Stimulated activated CD8-positive, alpha-beta memory T cell treated with anti-CD3 and anti-CD28 coated beads, Interleukin-15, amount 100 ng/mL, for 4 hours (primary cell): ENCODE results near the gene MBLAC2.

Experiments used
- DNase-seq, 2 donors: peaks; one replicate each; pipeline ENCODE4 v3.0.0-alpha.2; 2020; ENCODE audit warnings: low read depth in 2 of 2

The MBLAC2 gene

DNA sequence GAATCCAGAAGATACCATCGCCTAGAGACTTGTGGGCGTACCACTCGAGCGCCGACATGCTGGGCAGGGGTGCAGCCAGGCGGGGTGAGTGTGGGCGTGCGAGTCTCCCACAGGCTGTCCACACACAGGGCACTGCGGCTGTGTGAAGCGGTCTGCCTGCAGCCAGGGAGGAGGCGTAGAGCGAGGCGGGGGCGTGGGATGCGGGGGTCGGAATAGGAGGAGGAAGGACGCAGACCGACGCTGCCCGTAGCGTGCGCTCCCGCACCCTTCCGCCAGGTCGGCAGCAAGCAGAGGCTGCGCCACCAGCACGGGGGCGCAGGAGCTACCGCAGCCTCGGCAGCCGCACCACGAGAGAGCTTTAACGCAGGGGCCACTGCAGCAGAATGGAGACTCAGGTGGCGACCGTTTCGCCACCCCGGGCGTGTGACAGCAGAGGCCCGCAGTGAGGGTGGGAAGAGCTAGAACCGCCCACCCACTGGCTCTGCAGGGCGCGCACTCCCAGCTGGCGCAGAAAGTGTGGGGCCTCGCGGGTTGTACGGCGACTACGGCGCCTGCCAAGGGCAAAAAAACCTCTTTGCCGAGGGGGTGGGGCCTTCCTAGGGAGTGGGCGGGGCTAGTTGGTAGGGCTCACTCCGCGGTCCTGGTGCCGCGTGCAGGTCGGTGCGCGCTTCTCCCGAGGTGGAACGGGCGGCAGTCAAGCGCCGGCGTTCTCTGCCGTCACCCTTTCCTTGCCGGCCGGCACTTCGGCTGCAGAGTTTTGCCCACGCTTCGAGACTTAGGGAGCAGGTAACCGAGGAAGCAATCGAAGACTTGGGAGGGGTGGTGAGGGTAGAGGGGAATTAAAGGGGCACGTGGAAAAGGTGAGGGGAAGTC is at the start of gene MBLAC2, which contains the start of gene POLR3G:
TSS of gene MBLAC2 (minus strand) at position 537 of the 873 bp plus-strand sequence. CDS start at position 58, 479 bp downstream.
TSS of gene POLR3G (plus strand) at position 630 of the 873 bp plus-strand sequence. CDS start 10,704 bp downstream, outside the sequence.
- peak; percentile 86 to 90 for DNase-seq

DNA sequence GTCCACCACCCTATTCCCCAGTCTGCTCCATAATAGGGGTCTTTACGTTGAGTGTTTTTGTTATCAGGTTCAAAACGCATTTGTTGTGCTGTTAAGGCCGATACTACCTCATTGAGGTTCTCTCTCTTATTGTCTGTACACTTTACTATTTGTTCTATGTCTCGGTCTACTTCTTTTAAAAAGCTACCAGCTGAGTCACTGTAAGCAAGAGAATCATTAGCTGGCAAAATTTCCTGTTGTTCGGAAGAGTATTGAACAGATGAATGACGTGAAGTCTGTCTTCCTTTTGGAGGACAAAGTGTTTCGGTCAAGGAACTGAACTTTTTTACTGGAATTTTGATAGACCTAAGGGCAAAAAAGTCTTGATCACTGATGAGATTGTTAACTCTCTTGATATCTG is 44.5 kb upstream of the MBLAC2 start:
- DNase-seq, result no peak

DNA sequence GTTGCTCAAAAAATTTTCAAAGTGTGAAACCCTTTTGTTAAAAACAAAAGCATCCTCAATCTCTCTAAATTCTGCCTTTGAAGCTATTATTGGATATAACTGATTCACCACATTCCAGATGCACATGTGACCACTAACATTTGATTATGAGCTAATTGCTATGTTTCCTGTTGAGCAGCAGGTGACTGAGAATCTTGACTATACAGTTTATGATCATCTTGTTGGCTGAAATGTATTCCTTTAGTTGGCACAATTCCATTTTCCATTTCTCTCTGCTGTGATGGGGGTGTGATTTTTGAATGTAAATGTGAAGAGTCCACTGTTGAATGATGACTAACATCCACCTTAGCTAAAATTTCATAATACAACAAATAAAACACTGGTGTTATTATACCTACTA is 44.1 kb upstream of the MBLAC2 start:
- DNase-seq, result no peak

DNA sequence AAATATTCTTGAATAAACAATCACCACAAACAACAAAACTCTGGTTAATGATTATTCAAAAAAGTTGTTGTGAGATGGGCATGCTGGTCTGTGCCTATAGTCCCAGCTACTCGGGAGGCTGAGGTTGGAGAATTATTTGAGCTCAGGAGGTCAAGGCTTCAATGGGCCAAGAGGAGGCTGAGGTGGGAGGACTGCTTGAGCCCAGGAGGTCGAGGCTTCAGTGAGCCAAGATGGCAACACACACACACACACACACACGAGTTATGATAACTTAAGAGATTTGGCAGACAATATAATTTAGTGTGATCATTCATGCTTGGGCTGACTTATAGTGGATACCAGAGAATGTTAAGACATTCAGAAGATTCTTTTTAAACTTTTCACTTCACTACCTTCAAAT is 39.9 kb upstream of the MBLAC2 start:
- no peak for DNase-seq

DNA sequence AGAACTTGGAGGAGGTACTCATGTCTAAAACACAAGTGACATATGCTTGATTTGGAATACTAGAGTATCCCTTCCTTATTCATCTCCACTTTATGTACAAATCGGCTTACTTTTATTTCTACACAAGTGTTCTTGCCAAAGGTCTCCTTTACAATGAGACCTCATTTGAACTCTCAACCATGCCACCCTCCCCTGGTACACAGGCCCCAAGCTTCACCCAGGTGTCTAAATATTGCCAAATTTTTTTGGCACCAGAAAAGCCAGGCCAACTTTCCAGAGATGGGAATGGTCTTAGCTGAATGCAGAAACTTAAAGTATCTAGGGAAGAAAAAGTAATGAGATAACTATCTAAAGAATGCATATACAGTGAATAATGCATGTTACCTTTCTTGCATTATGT is 35.9 kb upstream of the MBLAC2 start:
- no peak for DNase-seq

DNA sequence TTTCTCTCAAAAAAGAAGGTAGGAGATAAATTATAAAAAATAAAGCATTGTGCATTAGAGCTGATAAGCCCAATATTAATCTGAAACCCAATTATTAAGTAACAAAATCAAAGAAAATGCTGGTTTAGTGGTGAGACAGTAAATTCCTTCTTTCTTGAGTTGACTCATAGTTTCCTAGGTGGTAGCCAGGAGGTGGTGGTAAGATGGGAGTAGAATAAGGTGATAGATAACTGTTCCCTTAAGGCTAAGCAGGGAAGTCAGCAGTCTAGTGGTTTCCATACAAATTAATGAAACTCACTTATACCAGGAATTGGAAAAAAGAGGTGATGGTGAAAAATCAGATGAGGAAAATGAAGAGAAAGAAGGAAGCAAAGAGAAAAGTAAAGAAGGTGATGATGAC is 31.6 kb upstream of the MBLAC2 start:
- DNase-seq, result no peak

DNA sequence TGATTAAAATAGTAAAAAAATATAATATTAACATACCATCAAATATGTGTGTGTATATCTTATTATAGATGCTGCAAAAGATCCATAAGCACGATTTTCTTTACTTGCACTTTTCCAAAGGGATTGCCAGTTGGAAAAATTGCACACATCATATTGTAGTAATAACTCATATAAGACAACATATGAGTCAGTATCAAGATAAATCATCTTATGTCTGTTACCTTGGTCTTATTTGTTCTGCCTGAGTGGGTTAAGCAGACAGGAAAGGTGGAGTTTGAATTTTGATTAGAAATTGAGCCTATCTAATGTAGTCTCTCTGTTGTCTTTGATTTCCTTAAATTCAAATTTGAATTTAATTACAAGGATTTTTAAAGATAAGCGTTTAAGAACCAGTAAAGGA is 30.2 kb upstream of the MBLAC2 start:
- no peak for DNase-seq

DNA sequence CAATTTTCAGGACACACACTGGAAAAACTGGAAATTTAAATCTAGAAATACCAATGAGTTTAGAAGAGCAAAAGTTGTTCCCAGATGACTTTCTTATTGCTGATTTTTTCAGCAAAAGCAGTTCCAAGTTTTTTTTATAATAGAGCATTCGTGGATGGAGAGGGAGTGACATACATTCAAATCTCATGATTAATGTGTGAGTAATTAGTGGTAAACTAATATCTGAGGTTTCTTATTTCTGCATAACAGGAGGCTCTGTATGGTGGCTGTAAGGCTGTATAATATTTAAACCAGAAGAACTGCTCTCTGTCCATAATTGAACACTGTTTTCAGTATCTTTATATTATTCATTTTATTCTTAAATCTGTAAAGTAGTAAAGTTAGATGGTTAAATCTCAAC is 29.0 kb upstream of the MBLAC2 start:
- DNase-seq, result no peak

DNA sequence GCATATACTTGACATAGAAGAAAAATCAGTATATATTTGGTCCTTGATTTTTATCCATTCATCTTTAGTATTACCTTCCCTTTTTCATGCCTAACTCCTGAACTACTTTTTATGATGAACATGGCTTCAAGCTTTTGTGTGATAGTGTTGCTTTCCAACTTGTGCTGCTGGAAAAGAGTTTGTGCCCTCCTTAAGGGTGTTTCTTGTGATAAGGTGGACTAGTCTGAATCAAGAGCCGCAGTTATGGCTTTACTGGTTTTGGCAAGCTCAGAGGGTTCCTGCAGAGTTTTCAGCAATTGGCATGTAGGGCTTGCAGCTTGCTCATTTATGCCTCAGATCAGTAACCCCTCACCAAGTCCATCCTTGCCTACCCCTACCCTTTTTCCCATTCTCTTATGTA is 20.6 kb upstream of the MBLAC2 start:
- no peak for DNase-seq

DNA sequence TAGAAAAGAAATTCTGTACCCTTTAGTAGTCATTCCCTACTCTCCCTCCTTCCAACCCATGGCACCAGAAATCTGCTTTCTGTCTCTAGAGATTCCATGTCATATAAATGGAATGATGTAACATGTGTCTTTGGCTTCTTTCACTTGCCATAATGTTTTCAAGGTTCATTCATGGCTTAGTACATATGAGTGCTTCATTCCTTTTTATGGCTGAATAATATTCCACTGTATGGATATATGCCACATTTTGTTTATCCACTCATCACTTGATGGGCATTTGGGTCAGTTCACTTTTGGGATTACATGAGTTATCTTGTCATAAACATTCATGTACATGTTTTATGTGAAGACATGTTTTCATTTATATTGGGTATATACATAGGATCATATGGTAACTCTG is 19.5 kb upstream of the MBLAC2 start:
- DNase-seq, result no peak

DNA sequence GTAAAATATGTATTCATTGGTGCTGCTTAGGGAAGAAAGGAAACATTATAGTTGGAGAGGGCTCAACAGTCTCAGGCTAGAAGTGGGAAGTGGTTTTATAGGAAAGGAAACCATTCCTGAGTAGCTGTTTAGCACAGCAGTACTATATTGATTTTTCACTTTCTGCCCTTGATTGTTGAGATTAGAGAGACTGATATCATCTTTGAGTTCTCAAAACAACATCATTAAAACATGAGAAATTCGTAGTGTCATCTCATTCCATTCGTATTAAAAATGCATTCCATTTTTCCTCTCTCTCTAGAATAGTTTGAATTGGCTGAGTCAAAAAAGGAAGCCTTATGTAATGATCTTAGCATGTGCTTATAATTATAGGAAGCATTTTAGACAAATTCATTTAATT is 14.2 kb upstream of the MBLAC2 start:
- no peak for DNase-seq

DNA sequence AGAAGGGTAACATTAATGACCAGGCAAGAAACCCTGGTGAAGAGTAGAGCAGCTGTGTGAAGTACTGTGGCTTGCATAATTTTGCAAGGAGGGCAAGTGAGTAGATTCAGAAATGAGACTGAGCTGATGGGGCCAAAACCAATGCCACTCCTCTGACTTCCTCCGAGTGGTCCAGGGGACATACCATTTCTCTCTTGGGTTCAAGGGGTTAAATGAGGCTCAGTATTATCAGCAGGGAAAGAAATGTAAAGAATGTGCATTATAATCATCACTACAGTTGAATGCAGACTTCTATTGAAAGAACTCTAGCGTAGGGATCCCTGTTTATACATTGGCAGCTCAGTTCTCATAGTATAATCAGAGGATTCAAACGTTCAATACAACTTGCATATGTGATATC is 10.0 kb upstream of the MBLAC2 start:
- DNase-seq, result no peak

DNA sequence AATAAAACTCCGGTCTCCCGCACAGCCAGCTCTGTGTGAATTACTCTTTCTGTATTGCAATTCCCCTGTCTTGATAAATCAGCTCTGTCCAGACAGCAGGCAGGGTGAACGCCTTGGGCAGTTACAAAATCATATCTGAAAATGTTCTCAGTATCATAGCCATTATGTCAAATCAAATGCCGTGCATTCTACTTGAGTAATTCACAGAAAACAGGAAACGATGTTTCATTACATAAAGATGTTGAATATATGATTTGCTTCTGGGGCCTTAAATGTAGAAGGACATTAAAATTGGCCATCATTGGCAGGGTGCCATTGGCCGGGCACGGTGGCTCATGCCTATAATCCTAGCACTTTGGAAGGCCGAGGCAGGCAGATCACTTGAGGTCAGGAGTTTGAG is 8.6 kb upstream of the MBLAC2 start:
- no peak for DNase-seq

DNA sequence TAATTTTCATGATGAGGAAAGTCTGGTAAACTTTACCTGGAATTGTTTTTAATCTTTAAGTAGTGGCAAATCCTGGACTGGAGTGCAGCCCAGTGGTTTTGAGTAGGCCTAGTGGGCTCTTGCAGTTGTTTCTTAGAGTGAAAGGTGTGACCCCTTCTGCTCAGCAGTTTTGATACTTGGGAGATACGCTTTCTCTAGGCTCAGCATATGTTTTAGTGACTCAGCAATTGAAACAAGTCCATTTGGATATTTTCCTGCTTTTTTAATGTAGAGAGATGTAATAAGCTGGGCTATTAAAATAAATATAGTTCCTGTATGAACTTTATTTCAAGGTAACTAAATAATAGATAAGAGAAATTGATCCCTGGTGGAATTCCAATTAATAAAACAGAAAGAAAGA is 6.1 kb upstream of the MBLAC2 start:
- no peak for DNase-seq

DNA sequence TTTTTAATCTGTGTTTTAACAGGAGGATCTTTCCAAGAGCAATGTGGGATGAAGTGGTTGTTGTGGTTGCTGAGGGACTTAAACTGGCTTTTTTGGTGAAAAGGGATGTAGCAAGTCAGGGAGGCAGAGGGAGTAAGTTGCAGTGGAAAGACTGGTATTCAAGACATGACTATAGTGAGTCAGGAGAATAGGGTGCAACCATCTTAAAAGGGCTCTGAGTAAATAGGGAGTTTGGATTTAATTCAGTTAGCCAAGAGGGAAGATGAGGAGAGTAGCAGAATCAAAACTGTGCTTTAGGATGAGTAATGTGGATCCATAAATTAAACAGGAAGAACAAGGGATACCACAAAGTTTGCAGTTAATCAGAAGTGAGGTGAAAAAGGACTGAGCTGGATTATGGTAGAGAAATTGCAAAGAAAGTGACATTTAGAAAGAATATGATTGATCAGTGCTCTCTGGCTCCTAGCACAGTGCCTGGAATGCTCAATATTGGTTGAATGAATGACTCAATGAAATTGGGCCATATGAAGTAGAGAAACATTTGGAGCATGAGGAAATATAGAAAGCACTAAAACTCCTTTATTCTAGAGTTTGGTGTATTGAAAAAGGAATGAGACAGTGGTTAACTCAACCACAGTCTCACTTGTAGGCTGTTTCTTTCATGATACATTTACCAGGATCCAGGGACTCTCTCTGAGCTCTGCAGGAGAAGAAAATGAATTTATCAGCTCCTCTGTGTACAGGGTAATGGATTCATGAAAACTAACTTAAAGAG is 5.2 kb upstream of the MBLAC2 start:
- no peak for DNase-seq

DNA sequence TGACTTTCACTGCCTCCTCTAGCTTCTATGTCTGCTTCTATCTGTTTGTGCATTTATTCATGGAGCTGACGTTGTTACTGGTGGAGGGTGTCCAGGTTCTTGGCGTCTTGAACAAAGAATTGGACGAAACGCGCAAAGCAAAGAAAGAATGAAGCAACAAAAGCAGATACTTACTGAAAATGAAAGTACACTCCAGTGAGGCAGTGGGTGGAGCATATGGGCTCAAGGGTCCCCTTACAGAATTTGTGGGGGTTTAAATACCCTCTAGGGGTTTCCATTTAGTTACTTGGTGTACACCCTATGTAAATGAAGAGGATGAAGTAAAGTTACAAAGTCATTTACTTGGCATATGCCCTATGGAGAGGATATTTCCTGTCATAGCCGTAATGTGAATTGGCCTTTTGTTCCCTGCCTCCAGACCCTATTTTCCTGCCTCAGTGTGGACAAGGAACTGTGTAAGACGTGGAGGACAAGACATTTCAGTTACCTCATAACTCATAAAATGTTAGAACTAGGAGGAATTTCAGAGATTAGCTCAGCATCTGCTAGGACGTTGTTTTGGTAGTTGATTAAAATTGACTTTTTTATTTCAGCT is 3.1 kb upstream of the MBLAC2 start:
- DNase-seq, result no peak

DNA sequence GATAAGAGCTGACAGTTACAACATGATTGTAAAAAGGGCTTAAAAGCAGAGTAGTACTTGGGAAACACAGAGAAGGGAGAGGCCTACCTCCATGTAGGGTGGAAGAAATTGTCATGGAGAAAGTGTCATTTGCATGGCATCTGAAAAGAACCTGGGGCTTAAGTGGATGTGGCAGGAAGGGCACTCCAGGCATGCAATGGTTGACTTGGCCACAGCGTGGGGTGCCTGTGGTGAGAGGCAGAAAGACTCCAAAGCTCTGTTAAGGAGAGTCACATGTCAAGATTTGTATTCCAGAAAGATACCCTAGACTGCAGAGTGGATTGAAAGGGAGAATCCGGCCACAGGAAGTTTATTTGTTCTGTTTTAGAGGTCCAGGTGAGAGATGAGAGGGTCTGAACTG is 2.5 kb upstream of the MBLAC2 start:
- no peak for DNase-seq

DNA sequence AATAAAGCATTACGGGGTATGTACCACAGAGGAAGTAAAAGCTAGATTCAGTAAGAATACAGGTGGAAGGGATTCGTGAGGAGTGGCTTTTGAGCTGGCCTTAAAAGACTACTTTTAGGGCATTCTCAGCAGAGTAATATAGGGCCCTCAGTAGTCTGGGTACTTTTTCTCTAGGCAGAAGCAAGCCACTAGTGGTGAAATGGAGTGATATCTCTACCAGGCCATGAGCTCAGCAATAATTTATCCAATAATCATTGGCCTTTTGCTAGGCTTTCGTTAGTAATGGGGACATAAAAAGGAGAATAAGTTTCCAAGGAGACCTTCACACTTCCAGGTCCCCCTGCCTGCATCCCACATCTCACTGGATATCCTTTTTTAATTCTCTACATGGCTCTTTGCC is 1.8 kb upstream of the MBLAC2 start:
- no peak for DNase-seq

DNA sequence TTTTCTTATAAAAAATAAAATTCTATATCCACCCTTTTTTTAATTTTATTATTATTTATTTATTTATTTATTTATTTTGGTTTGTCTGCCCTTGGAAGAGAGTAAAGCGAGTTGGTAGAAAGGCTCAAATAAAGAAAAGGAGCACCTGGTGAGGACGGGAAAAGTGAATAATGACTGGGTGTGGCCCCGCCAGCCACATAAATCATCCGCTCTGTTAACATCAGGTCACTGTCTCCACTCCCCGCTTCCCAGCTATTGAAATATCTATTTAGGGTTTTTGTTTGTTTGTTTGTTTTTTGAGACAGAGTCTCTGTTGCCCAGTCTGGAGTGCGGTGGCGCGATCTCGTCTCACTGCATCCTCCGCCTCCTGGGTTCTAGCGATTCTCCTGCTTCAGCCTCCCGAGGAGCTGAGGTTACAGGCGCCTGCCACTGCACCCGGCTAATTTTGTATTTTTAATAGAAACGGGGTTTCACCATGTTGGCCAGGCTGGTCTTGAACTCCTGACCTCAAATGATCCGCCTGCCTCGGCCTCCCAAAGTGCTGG is 937 bp upstream of the MBLAC2 start:
- DNase-seq, result no peak

DNA sequence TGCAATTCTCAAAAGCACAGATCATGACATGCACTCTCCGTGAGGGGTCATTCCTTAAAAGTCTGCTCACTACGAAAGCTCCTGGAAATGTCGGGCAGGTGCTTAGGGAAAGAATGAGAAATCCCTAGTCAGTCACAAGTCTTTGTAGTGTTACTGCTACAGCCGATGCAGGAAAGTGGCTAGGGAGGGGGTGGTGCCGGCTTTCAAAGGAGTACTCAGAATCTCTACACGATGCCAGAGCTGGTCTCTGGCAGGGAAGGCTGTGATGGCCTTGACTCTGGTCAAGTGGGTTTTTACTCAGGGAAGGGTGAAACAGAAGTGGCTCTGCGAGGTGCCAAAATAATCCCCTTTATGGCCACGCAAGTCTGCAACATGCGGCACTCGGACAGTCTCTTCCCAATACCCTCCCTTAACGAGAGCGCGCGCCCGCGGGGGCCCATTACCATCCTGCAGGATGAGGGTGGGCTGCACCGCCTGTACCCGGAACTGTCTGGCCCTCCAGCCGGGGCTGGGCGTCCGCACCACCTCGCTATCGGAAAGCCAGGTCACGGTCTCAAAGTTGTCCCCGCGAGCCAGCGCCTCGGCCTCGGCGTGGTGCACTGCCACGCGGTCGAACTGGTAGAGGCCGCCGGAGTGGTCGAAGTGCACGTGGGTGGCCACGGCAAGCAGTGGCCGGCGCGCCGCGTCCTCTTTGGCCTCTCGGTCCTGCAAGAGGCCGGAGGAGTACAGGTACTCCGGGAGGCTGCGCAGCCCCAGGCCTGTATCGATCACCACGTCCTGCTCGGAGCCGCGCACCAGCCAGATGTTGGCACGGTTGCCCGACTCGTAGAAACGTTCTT is 956 bp downstream of the MBLAC2 start:
- peak; percentile 2 to 7 for DNase-seq

DNA sequence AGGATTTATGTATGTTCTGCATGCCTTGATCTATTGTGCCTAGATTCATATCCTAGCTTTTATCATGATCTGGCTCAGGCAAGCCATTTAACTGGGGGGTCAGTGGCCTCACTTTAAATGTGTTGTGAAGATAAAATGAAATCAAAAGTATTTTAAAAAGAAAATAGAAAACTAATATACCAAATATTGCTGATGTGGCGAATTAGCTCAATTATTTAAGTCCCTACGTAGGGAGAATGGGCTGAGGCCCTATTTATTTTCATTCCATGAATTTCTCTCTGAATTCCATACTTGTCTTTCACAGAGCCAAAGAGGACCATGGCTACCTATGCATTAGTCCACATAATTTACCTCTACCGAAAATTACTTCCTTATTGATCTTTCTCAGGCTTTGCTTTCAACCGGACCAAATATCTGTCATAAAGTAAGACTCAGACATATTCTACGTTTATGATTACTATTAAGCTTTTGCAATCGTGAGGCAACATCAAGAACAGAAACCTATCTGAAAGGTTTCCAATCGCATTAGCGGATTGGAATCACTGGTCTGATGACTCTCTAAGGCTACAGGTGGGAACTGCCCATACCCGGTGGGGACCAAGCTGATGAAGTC is 1.7 kb downstream of the MBLAC2 start:
- DNase-seq, result no peak
